GM21381 (cell line): ENCODE data around the gene HSD17B2.
"Not testable (repeated sequence)": the region's sequence is repeated elsewhere in the genome, so short reads cannot be mapped to it uniquely, and the experiment has no call there.

Experiments used
- ATAC-seq: cut with Tn5 transposase; IDR thresholded peaks from one replicate; pipeline ENCODE4 v1.9.1; 2021; ENCODE audit warnings: mild to moderate bottlenecking, moderate library complexity; ENCODE audit not compliant: unreplicated experiment

The HSD17B2 gene

DNA sequence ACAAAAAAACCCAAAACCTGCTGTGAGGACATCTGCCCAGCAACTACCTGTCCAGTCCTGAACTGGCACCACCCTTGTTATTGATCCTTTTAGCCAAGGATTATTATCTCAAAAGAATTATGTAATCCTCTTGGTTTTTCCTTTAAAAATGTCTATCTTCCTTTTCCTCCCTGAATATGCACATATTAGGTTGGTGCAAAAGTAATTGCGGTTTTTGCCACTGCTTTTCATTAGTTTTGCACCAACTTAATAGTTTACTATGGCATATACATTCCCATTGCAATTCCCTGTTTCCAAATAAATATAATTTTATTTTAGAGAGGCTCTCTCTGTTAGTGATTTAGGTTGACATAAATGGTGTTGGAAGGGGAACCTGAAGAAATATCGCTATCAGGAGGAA is 83.7 kb downstream of the HSD17B2 start:
- ATAC-seq: no peak

DNA sequence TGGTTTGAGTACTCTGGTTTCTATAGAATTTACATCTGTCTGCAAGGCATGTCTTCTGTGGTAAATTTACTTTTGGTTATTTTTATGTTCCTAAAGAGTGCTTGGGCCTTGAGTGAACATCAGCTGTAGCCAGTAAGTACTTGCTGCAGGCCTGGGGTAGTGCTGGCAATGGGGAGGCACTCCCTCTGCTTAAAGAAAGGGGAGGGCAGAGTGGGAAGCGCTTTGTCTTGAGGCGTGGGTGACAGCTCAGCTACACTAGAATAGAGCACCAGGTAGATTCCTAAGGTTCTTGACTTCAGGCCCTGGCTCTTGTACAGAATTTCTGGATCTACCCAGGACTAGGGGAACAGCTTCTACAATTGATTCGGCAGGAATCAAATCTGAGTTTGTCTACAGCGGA is 84.4 kb downstream of the HSD17B2 start:
- no peak for ATAC-seq

DNA sequence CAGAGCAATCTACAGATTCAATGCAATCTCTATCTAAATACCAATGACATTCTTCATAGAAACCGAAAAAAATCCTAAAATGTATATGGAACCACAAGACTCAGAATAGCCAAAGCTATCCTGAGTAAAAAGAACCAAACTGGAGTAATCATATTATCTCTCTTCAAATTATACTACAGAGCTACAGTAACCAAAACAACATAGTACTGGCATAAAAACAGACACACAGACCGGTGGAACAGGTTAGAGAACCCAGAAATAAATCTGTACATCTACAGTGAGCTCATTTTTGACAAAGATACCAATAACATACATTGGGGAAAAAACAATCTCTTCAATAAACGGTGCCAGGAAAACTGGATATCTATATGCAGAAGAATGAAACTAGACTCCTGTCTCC is 89.6 kb downstream of the HSD17B2 start:
- ATAC-seq: no peak

DNA sequence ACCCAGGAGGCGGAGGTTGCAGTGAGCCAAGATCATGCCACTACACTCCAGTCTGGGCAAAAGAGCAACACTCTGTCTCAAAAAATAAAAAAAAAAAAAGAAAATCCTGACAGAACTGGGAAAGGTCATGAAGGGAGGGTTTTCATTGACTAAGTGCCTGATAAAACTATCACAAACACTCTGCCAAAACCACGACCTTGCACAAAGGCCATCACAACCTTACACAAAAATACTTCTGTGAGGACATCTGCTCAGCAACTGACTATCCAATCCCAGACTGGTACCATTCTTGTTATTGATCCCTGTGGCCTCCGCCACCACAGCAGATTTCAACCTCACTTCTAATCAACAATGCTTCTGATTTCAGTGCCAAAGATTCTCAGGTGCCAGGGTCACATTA is 94.8 kb downstream of the HSD17B2 start:
- no peak for ATAC-seq

DNA sequence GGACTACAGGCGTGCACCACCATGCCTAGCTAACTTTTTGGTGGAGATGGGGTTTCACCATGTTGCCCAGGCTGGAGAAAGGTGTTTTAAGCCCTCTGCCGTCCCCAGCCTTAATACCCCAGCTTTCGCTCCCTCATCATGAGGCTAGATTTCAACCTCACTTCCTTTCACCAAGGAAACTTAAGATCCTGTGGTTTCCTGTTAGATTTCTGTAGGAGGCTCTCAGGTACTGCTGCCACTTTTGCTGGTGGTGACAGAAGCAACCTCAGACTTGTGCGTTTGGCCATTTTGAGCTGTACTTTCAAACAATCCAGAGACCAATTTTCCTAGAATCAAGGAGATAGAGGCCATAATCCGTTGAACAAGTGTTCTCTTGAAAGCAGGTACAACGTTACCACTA is 98.7 kb downstream of the HSD17B2 start:
- ATAC-seq: no peak

DNA sequence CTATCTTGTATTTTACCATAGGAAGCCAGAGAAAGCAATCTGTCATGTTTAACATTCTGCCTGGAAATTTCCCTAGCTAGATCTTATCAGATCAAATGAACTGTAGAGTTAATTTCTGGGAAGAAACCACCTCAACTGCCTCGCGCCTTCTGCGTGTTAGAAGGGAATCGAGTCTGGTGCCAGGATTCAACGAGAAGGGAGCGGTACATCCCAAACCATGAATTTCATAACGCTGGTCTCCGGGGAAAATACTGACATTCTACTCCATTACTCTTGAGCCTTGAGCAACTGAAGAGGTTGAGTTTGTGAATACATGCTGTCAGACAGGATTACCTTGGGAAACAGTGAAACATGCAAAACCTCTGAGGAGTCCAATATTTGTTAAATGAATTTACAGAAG is 99.8 kb downstream of the HSD17B2 start:
- ATAC-seq: no peak

DNA sequence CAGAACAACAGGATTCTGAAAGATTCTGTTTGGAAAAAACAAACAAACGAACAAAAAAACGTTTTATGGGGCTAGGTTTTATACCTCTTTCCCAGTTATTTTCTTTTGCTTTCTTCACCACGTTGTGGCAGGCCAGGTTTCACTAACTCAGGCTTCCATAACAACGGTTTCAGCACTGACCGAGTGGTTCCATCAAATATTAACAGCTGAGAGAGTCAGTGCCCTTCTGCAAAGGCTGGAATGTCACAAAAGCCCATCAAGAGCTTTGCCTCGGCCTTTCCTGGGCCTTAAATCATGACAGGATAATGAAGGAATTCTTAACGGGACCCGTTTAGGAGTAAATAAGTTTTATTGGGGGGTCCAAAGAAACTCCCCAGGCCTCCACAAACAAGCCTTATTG is 100.8 kb downstream of the HSD17B2 start:
- ATAC-seq: no peak

DNA sequence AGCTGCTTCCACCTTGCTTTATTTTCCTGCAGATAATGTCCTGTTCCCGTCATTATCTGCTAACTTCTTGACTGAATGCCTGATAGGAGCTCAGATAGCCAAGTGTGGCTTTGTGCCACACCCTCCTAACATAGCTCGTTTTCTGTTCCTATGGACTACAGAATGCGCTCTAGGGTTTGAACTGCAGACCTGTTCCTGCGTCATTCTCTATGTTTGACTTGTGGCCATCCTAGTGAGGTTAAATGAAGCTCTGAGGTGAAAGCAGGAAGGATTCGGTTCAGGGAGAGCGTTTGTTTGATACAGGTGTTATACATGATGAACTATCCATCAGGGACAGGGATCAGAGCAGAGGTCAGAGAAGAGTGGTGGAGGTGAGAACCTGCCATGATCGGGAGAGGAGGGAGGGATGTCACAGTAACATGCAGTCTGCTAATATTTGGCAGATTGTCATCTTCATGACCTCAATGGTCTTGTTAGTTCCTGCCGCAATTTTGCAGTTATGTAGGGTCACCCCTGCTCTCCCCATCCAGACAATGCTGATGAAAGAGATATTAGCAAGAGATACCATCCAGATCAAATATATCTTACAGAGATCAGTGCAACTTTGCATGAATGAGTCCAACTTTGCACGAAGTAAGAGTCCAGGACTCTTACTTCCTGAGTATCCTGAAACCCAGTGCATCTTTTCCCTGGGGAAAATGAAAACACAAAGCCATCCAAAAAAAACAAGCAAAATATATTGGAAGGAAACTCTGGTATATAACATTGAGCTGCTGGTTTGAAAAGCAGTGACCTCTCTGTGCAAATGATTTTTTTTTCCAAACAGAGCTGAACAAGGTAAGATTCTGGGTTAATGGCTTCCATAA is 102.1 kb downstream of the HSD17B2 start:
- ATAC-seq: no peak

DNA sequence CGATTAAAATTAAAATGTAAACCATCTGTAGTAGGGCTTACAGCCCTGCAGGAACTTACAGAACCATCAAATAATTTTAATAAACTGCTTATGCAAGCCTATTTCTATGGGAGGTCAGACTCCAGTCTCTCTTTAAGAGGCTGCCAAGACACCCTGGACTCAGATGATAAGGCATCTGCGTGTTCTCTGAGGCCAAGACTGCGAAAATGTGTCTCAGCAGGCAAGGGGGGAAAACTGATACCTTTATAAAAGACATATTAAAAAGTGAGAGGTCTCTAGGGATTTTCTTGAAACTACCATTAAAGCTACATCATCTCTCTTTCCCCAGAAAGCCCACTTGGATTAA is 102.7 kb downstream of the HSD17B2 start:
- no peak for ATAC-seq

DNA sequence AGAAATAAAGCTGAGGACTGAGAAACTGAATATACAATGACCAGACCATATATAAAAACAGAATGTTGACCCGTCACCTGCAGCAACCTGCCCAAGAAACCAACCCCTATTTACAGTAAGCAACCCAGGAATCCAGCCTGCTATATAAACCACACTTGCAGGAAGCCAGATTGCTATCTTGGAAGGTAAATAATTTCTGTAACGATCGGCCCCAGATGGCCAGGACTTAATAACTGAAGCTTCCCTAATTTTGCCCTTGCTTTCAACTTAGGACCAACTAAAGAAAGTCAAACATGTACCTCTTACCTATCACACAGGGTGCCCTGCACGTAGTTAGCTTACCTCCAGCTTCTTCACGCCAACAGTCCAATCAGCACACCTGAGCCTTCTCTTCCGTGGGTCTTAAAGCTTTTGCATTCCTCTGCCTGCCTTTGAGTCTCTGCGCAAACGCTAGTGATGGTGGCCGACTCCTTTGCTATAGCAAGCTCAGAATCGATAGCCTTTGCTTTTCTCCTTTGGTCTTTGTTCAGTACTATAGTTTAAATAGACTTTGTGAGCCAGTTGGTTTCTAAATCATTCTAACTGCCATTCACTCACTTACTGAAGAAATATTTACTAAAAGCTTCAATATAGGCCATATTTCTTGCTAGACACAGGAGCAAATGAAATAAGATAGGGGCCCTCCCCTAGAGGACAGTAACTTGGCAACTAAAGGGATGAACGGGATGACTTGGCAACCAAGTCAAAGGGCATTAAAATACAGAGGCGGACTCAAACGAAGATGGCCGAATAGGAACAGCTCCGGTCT is 103.6 kb downstream of the HSD17B2 start:
- ATAC-seq: no peak

DNA sequence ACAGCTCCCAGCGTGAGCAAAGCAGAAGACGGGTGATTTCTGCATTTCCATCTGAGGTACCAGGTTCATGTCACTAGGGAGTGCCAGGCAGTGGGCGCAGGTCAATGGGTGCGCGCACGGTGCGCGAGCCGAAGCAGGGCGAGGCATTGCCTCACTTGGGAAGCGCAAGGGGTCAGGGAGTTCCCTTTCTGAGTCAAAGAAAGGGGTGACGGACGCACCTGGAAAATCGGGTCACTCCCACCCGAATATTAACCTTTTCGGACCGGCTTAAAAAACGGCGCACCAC is 104.2 kb downstream of the HSD17B2 start:
- not testable (repeated sequence) for ATAC-seq

DNA sequence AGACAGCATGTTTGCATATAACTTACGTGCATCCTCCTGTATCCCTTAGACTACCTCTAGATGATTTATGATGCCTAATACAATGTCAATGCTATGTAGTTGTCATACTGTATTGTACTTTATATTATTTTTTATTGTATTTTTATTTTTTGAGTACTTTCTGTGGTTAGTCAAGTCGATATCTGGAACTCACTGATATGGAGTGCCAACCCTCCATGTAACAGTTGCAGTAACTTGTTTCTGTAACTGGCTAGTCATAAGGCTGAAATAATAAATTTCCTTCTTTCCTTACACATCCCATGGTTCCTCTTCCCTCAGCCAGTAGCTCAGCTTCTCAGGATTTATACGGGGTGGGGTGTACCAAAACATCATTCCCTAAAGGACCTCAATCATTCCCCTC is 111.5 kb downstream of the HSD17B2 start:
- no peak for ATAC-seq

DNA sequence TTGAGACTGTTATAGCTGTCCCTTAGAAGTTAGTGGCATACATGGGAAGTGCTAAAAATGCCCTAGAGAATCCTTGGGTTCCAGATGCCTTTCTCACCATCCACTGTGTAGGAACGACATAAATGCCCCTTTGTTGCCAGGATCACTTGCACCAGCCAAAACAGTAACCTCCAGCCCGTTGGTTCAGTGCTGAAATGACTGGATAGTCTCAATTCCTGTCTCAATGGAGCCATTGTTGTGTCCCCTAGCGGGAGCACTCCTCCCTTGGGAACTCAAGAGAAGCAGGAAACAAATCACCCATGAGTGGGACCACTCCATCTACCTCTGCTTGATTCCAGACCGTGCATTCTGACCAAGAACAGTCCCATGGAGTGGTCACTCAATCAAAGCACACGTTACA is 111.9 kb downstream of the HSD17B2 start:
- no peak for ATAC-seq

DNA sequence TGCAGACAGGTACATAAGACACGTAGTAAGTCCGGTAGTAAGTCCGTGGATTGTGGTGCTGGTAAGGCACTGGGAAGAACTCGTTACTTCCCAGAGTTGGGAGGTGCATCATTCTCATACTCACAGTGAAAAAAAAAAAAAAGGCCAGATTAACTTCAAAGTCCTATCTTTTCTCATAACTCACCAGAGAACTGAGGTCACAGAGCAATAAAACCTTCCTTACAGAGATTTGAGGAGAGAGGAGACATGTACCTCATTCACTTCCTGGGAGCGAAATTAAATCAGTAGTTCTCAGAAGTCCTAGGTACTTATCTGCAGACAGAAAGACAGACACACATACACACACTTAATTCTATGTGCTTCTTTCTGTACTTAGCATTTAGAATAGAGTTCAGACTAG is 112.5 kb downstream of the HSD17B2 start:
- no peak for ATAC-seq
